K562 (cell line): Measurements from ENCODE around the gene HLA-DOB. TPM values are rescaled to one million over a fixed set of nuclear protein-coding genes. Genes with fewer than 3 reads are reported as not detected.

Source experiments
- ATAC-seq: fragments of 200-7000 bp; cut with Tn5 transposase; 3 replicates; pipeline ENCODE4 v1.9.1; 2020; ENCODE audit warnings: moderate library complexity
- BruUV-seq: library from RNA; stranded (reverse); fragments of 400-500 nt; replicated peaks from 2 replicates; lab custom pipeline; 2021; lab: Mats Ljungman, UMichigan
- CTCF ChIA-PET: fragments of 300-600 bp; formaldehyde crosslinking; extraction: SDS; loops from one replicate; lab custom pipeline; 2021; ENCODE audit warnings: low intra/inter-chr PET ratio; lab: Yijun Ruan, JAX
- POLR2A ChIA-PET: fragments of 300-600, 350-650 bp; sonication (Branson Sonifier 250); formaldehyde crosslinking; extraction: SDS; loops from one replicate; lab custom pipeline; 2021; ENCODE audit warnings: antibody characterized with exemption, inconsistent platforms; lab: Yijun Ruan, JAX
- DNase-seq, 4 experiments: peaks; one replicate each; pipeline versions ENCODE4 v3.0.0 to v3.0.0-alpha.2; 2011 to 2018; ENCODE audit warnings: low spot score in 3 of 4, mixed read lengths in 3 of 4; ENCODE audit errors: extremely low read depth in 1 of 4
- FAIRE-seq: peaks from 2 replicates; lab custom pipeline; 2011; peaks lifted over from hg19 to GRCh38; lab: Jason Lieb, UNC
- H2AFZ ChIP-seq: 2 replicates; pipeline ENCODE4 v1.6.0; 2011; ENCODE audit warnings: low read depth, low read length, control low read depth, inconsistent platforms
- H3K27ac ChIP-seq: fragments of 200-600 bp; 3 replicates; pipeline ENCODE4 v1.8.0; 2011; ENCODE audit warnings: low read depth, mild to moderate bottlenecking, control low read depth, inconsistent platforms, low read length, moderate library complexity, mixed read lengths; ENCODE audit errors: extremely low read depth
- H3K27me3 ChIP-seq, 2 experiments: fragments of 300-600 bp in 1 of 2; 2 replicates in 1 of 2; 3 replicates in 1 of 2; pipeline versions ENCODE4 v1.6.0 to v1.8.0; 2011; ENCODE audit warnings: inconsistent platforms in 2 of 2, low read length in 2 of 2, mild to moderate bottlenecking in 1 of 2, mixed read lengths in 1 of 2, moderate library complexity in 1 of 2; ENCODE audit not compliant: control insufficient read depth in 2 of 2, insufficient read depth in 2 of 2
- H3K36me3 ChIP-seq: fragments of 300-600 bp; 3 replicates; pipeline ENCODE4 v1.8.0; 2011; ENCODE audit warnings: mild to moderate bottlenecking, low read length, inconsistent platforms; ENCODE audit not compliant: control insufficient read depth, insufficient read depth
- H3K4me1 ChIP-seq, 2 experiments: fragments of 200-600 bp in 1 of 2; replicated peaks in 1 of 2; 2 replicates in 1 of 2; 3 replicates in 1 of 2; pipeline versions ENCODE4 v1.5.1 to v1.8.0; 2011; ENCODE audit warnings: inconsistent platforms in 2 of 2, low read length in 2 of 2, mild to moderate bottlenecking in 1 of 2, mixed read lengths in 1 of 2, moderate library complexity in 1 of 2; ENCODE audit not compliant: control insufficient read depth in 2 of 2, insufficient read depth in 2 of 2
- H3K4me2 ChIP-seq: 2 replicates; pipeline ENCODE4 v1.6.1; 2011; ENCODE audit warnings: low read length, control low read depth, inconsistent platforms, mixed read lengths; ENCODE audit not compliant: insufficient read depth
- H3K4me3 ChIP-seq: fragments of 200-600 bp; sonication (generic), shearing (Covaris generic); 2 replicates; pipeline ENCODE4 v1.5.1; 2016; ENCODE audit warnings: control low read depth, inconsistent platforms
- H3K79me2 ChIP-seq: fragments of 200-600 bp; 3 replicates; pipeline ENCODE4 v1.8.0; 2011; ENCODE audit warnings: low read length, inconsistent platforms; ENCODE audit not compliant: control insufficient read depth, insufficient read depth
- H3K9ac ChIP-seq, 2 experiments: 2 replicates each; pipeline versions ENCODE4 v1.6.0 to v1.6.1; 2011; ENCODE audit warnings: low read depth in 2 of 2, low read length in 2 of 2, control low read depth in 1 of 2, inconsistent platforms in 1 of 2, mild to moderate bottlenecking in 1 of 2, mixed read lengths in 1 of 2; ENCODE audit not compliant: insufficient read depth in 1 of 2
- H3K9me1 ChIP-seq: one replicate; pipeline ENCODE4 v1.6.0; 2011; ENCODE audit warnings: inconsistent platforms, mild to moderate bottlenecking, low read length, moderate library complexity; ENCODE audit not compliant: control insufficient read depth, insufficient read depth
- H3K9me3 ChIP-seq: replicated peaks from 2 replicates; pipeline ENCODE4 v1.5.1; 2011; ENCODE audit warnings: low read depth, low read length, inconsistent platforms; ENCODE audit not compliant: control insufficient read depth, insufficient read depth
- H4K20me1 ChIP-seq: replicated peaks from 2 replicates; pipeline ENCODE4 v1.6.1; 2011; ENCODE audit warnings: low read length, inconsistent platforms, mixed read lengths; ENCODE audit not compliant: control insufficient read depth, insufficient read depth
- ATF6 ChIP-seq: sonication (generic); formaldehyde crosslinking; IDR thresholded peaks from 2 replicates; pipeline ENCODE4 v1.4.0; 2020; ENCODE audit warnings: mild to moderate bottlenecking, missing genetic modification reagents
- CLOCK ChIP-seq: fragments of 250-450 bp; sonication (Bioruptor Pico); IDR thresholded peaks from 2 replicates; pipeline ENCODE4 v1.4.0; 2020; ENCODE audit warnings: mild to moderate bottlenecking, moderate library complexity, borderline replicate concordance
- FOSL1 ChIP-seq: fragments of 200-800 bp; sonication (Bioruptor generic); conservative IDR thresholded peaks from 2 replicates; pipeline ENCODE4 v1.6.1; 2016; ENCODE audit warnings: missing genetic modification characterization, missing compliant biosample characterization
- L3MBTL2 ChIP-seq: fragments of 450-650 bp; IDR thresholded peaks from 2 replicates; pipeline ENCODE4 v1.6.1; 2016; ENCODE audit warnings: mild to moderate bottlenecking, moderate library complexity
- MITF ChIP-seq: IDR thresholded peaks from 2 replicates; pipeline ENCODE4 v1.6.1; 2014; ENCODE audit warnings: antibody characterized with exemption
- NCOA1 ChIP-seq: fragments of 450-650 bp; IDR thresholded peaks from 2 replicates; pipeline ENCODE4 v1.6.1; 2016; ENCODE audit warnings: low read depth
- SRSF3 ChIP-seq: fragments of 200-400 bp; formaldehyde crosslinking; IDR thresholded peaks from 2 replicates; pipeline ENCODE4 v1.6.1; 2016; ENCODE audit warnings: mild to moderate bottlenecking, low read length, moderate library complexity; ENCODE audit not compliant: insufficient read depth
- ZHX1 ChIP-seq: fragments of 150-350 bp; conservative IDR thresholded peaks from 2 replicates; pipeline ENCODE4 v1.6.1; 2014; ENCODE audit warnings: low read length
- ZNF79 ChIP-seq: fragments of 250-450 bp; sonication (Bioruptor Pico); IDR thresholded peaks from 2 replicates; pipeline ENCODE4 v1.4.0; 2020; ENCODE audit warnings: low read depth, mild to moderate bottlenecking, moderate library complexity
- WGBS: fragments of 100-300 bp; shearing (Covaris generic); methylation state at CpG from one replicate; pipeline ENCODE4 v1.1.6; 2016; ENCODE audit warnings: low coverage, mixed read lengths; ENCODE audit not compliant: insufficient coverage; ENCODE audit errors: missing lambda C conversion rate; 5-methylcytosine and 5-hydroxymethylcytosine counted together
- in situ Hi-C: fragments of 300-500 bp; cut with MboI; formaldehyde crosslinking; loops from 4 replicates; pipeline ENCODE4 v1.15.0; 2018; ENCODE audit warnings: inconsistent platforms, mixed read lengths
- intact Hi-C: fragments of 100-400 bp; cut with micrococcal nuclease; formaldehyde crosslinking; loops from 2 replicates; pipeline ENCODE4 v1.14.2; 2022
- polyA plus RNA-seq, 8 experiments: library from polyadenylated mRNA; depleted of rRNA in 4 of 8; stranded (reverse) in 5 of 8; unstranded in 3 of 8; fragments of >200 nt; fragmentation: Nextera tagmentation in 2 of 8; fragmentation: Illumina TruSeq in 1 of 8; extraction: Ambion mirVana in 2 of 8; extraction: Trizol in 1 of 8; gene quantifications; 2 replicates each; pipeline versions ENCODE4 v1.2.1 to v1.2.3, GENCODE V29; 2011 to 2014; ENCODE audit warnings: inconsistent platforms in 1 of 8, missing spikeins in 1 of 8
- total RNA-seq, 7 experiments: library from RNA; depleted of rRNA in 6 of 7; stranded (reverse); fragments of >200 nt in 6 of 7; fragmentation: Illumina TruSeq in 2 of 7; extraction: Trizol in 2 of 7; gene quantifications; 2 replicates each; pipeline versions ENCODE4 v1.2.1 to v1.2.3, GENCODE V29; 2011 to 2021; ENCODE audit warnings: low replicate concordance in 1 of 7

The HLA-DOB gene
- total and polyA plus RNA-seq, 9 of the 15 experiments (the other 6 are each of a cell fraction or from before 2014, with no cell fraction given), result 1.2 to 4.0 (median 2.5) TPM

- no peaks in the 10 kb centered on the region for H3K9me1 ChIP-seq
- WGBS, result 0% methylated on average over 2 of the region's 2 CpGs
- H3K27ac ChIP-seq, result no peak overlapping the region
- no peaks in the 10 kb centered on the region for H4K20me1 ChIP-seq
- in situ Hi-C loops (loop anchor here (5.0 kb wide), 1 partner anchor 547 kb away; no protein-coding TSS in a partner anchor), intact Hi-C loops (no loop called here)
- DNase-seq, result no peak
- CTCF ChIA-PET, result interaction anchor here (0.6 to 1.3 kb wide), 3 partner anchors 355 to 381 kb away, joined by 3 to 4 read pairs (median 3); partner anchors contain the start of gene HLA-DRA
- H3K4me1 ChIP-seq, result no peaks in the 10 kb centered on the region
- POLR2A ChIA-PET, result interaction anchor here (1.1 kb wide), 1 partner anchor 77 kb away, joined by 4 read pairs; no protein-coding TSS in a partner anchor
- no peak for FAIRE-seq
- H3K27me3 ChIP-seq, result peaks cover 32 to 34% of the 10 kb centered on the region in 2 experiments
- H2AFZ ChIP-seq, result no peak overlapping the region
- H3K9ac ChIP-seq, result no peak overlapping the region
- no peak overlapping the region for H3K4me2 ChIP-seq
- H3K36me3 ChIP-seq, result no peaks in the 10 kb centered on the region
- ATAC-seq, result no peak
- H3K79me2 ChIP-seq, result no peaks in the 10 kb centered on the region
- H3K4me3 ChIP-seq, result no peak overlapping the region
- no TSS peak for BruUV-seq
- H3K9me3 ChIP-seq, result no peaks in the 10 kb centered on the region
- no peak for TF ChIP-seq ZNF79 (CRISPR knock-in tag)
- no peak for TF ChIP-seq SRSF3
- TF ChIP-seq NCOA1, result no peak
- TF ChIP-seq L3MBTL2, result no peak
- TF ChIP-seq CLOCK (CRISPR knock-in tag), result no peak
- no peak for TF ChIP-seq FOSL1 (tag)
- TF ChIP-seq MITF, result no peak
- no peak for TF ChIP-seq ATF6
- no peak for TF ChIP-seq ZHX1
Measured at GRCh38 chr6:32794510-32794909, 22.3 kb downstream of the HLA-DOB start.
